ENCODE measurements around the gene ZDHHC22. TPM values are rescaled to one million over a fixed set of nuclear protein-coding genes. Genes with fewer than 3 reads are reported as not detected.

ZDHHC22 gene
- polyA plus RNA-seq, 1 donor: 0.30 TPM

DNA sequence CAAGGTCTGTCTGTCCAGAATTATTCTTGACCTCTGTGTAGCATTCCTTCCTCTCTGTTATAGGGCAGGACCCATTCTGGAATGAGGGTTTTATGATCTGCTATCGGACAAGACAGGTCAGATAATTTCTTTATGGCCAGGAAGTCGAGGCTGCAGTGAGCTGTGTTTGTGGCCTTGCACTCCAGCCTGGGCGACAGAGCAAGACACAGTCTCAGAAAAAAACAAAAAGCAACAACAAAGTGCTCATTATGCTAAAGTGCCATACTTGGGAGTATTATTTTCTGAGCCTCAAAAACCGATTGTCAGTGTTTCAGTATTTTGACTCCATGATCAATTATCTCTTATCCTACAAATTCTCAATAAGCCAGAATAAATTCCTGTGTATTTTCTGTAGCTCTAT is 39.4 kb downstream of the ZDHHC22 start:
- DNase-seq: no peak

DNA sequence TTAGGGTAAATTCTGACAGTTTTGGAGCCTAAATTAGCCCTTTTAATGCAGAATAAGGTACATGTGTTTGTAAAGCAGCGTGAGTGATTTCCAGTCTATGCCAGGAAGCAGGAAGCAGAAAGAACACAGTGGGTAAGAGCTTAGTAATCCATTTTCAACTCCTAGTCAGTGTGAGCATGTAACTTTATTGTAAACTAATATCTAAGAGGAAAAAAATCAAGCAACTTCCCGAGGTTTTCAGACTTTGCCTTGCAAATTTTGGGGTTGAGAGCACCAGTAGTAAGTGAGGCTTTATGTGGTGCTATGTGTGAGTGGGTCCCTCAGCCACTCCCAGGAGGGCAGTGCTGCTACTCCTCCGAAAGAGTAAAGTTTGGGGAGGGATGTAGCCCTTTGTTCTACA is 40.6 kb downstream of the ZDHHC22 start:
- DNase-seq: no peak

- DNase-seq: peak; percentile 54
Observed at GRCh38 chr14:77099425-77100167, 42.0 kb downstream of the ZDHHC22 start.

GRCh38 chr14:77098529-77099353 is 42.9 kb downstream of the ZDHHC22 start:
- peak; percentile 29 for DNase-seq

DNA sequence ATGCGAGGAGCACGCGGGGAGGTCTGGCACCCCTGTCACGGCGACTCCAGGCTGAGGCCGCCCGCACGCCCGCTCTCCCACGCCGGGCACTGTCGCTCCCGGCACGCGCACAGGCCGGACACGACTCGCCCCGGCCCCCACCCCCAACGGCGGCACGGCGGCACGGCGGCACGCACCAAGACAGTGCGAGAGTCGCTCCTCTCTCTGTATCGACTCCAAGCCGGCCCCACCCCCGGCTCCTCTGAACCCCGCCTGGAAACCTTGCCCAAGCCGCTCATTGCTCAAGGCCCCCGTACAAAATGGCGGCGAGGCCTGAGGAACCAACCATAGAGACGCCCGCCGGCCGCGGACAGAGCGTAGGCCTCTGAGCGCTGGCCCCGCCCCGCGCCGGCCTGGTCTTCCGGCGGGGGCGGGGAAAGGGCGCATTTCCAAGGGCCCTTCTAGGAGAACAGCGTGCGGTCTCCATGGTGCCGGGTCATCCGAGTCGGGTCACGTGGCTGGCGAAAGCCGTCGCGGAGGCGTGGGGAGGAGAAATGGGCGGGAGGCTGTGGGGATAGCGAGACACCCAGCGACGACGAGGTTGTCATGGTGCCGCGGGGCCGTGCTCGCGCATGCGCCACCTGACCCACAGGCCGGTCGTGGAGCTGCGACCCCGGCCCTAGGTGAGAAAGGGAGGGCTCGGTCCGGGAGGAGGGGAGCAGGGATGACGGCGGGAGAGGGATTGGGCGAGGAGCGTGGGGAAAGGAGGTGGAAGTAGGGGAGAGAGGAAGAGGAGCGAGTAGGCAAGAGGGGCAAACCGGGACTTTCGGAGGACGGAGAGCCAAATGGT is 43.7 kb downstream of the ZDHHC22 start, which contains the start of gene CIPC:
Gene CIPC, plus strand, starts transcription at position 559 of the 829 bp plus-strand sequence. CDS start 7,451 bp downstream, outside the sequence.
- peak; percentile 99 for DNase-seq

DNA sequence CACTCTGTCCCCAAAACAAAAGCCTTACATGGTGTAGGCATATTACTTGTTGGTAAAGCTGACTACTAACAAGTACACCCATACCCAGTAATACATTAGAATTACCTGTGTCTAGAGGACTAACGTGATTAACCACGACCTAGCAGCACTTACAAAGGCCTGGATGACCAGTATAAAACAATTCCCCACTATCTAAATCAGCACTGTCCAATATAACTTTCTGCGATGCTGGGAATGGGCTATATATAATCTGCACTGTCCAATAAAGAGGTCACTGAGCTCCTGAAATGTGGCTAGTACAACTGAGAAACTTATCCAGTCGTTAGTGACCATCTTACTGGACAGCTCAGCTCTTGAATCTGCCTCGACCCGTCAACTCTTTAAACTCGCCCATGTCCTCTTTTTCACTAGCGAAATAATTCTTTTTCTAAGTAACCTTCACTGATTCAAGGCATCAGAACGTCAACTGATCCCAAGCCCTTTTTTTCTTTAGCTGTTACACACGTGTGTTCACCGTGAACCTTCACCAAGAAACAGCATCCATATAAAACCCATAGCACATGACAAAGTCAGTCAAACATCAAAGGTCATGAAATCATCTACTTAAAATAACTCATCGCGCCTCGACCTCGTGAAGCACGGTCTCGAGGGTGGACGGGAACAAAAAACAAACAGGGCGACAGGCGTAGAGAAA is 44.4 kb downstream of the ZDHHC22 start:
- no peak for DNase-seq

DNA sequence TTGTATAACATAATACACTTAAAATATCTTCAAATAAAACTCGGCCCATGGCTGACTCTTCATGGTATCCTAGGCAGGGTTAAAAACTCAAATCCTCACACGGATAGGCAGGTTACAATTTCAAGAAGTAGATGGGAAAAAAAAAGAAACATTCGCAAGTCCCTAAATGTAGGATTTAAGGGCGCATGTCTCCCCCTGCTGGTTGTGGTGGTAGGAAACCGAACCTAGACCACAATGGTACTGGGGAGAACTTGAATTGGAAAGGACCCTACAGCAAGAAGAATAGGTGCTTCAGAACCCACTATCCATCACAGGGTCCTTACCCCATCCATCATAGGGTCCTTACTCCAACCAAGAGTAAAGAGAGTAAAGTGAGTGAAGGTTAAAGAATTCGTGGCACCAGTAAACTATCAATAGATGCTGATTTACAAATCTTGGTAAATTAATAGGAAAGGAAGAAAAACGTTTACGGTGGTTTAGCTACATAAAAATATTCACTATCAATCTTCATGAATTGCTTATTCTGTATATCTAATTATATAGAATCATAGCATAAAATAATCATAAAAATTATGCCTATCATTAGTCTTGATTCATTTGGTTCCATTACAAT is 46.8 kb downstream of the ZDHHC22 start:
- DNase-seq: peak; percentile 72

- no peak for DNase-seq
Observed at GRCh38 chr14:77092676-77093075, 48.9 kb downstream of the ZDHHC22 start.

GRCh38 chr14:77091518-77091917 is 50.1 kb downstream of the ZDHHC22 start:
- no peak for DNase-seq

- DNase-seq: no peak
Observed at GRCh38 chr14:77088645-77089044, 52.9 kb downstream of the ZDHHC22 start.

GRCh38 chr14:77088219-77088618 is 53.4 kb downstream of the ZDHHC22 start:
- no peak for DNase-seq

DNA sequence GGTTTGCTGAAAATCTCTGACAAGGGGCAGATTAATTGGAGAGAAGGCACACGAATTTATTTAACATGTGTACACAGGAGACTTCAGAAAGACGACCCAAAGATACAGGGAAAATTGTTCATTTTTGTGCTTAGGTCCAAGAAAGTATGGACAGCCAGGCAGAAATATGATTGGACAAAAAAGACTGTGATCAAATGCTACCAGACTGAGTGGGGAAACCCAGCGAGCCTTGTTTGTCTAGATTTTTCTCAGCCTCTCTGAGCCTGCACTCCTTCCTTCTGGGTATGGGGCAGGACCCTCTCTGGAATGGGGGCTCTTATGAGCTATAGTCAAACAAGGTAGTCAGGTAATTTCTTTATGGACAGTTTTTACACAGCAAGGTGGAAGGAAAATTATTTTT is 54.0 kb downstream of the ZDHHC22 start:
- no peak for DNase-seq

DNA sequence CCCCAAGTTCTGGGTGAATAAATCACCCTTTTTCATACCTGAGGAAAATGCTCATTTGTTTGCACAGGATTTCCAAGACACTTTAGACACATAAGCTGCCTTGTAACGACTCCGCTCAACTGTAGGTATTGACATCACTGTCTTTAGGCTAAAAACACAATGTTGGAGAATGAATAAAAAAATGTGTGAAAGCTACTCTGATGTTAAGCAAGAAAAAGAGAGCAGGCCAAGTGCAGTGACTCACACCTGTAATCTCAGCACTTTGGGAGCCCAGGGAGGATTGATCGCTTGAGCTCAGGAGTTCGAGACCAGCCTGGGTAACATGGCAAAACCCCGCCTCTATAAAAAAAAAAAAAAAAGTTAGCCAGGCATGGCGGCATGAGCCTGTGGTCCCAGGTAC is 54.6 kb downstream of the ZDHHC22 start:
- DNase-seq: no peak

- DNase-seq: no peak
Observed at GRCh38 chr14:77086017-77086727, 55.4 kb downstream of the ZDHHC22 start.

DNA sequence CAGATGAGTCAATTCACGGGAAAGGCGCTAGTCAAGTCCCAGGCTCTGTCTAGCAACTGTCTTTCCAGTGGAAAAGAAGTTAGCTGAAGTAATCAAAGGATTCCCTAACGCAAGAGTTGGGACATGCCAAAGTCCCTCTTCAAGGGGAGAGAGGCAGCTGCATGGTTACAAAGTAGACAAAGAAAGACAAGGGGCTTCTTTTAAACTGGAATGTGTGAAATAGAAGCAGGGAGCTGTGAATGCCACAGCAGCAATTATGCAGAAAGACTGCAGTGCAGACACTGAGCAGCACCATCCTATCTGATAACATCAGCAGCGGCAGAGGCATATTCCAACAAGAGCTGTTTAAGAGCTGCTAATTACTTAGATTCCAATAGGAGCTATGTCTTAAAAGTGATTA is 56.1 kb downstream of the ZDHHC22 start:
- DNase-seq: no peak

- DNase-seq: no peak
Observed at GRCh38 chr14:77084985-77085384, 56.6 kb downstream of the ZDHHC22 start.

DNA sequence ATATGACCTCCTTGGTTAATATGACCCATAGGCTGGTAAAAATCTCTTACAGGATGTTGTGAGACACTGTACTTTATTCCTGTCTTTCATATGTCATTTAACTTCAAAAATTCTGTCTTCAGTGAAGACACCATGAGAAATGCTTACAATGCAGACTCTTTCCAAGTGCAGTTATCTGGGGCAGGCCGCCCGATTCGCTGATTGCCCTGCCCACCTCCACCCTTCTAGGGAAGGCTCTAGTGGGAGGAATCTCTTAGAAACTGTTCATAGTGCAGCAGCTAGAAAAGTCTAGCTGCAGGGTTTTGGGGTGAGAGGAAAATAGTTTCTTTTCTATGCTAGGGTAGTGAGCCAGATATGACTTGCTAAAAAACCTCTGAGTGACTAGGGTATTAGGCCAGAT is 58.5 kb downstream of the ZDHHC22 start:
- no peak for DNase-seq

GRCh38 chr14:77082356-77082755 is 59.2 kb downstream of the ZDHHC22 start:
- DNase-seq: no peak

Measured in hindlimb muscle (tissue), 1 donor.